IPS DF 4.7 (cell line): ENCODE measurements around the gene TGFB2.

Experiments
- DNase-seq: peaks from one replicate; pipeline ENCODE4 v3.0.0-alpha.2; 2013; ENCODE audit warnings: low spot score; ENCODE audit errors: extremely low read depth

TGFB2 gene

DNA sequence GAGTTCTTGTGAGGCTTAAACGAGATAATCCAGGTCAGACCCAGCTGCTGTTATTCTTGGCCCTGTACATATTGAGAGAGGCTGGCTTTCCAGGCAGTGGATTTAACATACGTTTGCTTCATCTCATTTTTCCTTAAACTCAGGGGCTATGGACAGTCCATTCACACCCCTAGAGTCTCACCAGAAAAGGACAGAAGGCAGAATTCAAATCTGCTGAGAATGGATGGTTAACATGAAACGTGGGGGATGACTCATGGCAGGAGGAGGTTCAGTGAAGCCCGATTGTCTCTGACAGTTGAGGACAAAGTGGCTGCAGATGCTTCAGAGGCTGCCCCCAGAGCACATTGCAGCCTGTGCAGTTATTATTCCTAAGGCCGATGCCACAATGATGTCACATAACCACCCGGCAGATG, 39.5 kb downstream of the TGFB2 start:
- no peak for DNase-seq

DNA sequence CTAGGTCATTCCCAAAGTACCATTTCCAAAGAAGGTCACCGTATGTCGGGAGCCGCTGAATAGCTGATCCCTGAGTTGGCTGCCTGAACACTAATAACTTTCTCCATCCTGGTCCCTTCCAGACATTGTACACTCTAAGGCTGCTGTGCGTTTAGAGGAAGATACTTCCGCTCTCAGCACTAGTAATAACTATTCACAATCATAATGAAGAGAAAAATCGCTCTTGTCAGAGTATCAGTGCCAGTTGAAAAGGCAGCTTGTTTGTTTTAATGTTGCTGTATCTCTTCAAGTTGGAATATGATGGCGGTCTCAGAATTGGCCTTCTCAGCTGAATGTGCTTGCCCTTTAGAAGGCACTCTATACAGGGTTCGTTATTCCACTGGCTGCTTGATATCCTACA, 43.5 kb downstream of the TGFB2 start:
- no peak for DNase-seq

DNA sequence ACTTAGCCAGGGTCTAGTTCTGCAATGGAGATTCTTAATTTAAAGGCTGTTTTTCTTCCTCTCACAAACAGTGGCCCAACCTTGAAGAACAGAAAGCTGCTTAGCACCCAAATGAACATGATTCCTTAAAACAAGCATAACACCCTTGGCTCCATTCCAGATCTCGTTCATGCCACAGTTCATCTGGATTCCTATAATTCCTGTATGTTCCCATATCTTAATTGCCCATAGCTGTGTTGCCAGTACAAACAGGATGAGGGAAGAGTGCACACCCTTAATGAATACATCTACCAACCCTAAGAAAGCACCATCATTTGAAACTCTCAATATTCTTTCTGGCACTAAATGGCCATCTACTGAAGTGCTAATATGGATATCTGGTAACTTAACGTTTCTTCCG, 45.5 kb downstream of the TGFB2 start:
- no peak for DNase-seq

DNA sequence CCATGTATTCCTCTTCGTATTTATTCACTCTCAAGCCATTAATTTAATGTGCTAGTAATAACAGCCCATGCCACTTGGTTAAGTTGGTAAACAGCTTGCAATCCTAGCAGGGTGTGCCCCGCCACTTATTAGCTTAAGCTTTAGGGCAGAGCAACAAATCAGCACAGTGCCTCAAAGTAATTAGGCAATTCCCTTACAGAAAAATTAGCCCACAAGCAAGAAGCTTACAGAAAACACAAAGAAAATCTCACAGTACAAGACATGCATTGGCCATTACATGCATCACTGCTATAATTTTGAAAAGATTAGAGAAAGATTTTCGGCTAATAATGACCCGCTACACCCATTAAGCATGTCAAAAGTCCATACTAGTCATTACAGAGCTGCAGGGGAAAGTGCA, 47.6 kb downstream of the TGFB2 start:
- no peak for DNase-seq

DNA sequence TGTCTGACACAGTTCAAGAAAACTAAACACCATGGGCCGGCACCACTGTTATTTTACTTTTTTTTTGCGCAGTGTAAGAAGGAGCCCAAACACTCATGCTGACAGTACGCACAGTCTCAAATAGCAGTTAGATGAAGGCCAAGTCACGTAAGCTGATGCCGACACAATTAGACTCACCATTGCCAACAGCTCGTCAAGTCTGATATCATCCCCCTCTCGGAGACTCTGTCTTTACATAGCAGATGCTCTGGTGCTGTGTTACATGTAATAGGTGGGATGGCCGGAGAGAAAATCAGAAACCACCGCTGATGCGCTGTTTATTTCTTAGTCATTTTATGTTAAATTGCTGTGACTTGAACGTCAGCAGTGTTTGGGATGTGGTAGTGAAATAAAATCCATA, 49.3 kb downstream of the TGFB2 start:
- no peak for DNase-seq

DNA sequence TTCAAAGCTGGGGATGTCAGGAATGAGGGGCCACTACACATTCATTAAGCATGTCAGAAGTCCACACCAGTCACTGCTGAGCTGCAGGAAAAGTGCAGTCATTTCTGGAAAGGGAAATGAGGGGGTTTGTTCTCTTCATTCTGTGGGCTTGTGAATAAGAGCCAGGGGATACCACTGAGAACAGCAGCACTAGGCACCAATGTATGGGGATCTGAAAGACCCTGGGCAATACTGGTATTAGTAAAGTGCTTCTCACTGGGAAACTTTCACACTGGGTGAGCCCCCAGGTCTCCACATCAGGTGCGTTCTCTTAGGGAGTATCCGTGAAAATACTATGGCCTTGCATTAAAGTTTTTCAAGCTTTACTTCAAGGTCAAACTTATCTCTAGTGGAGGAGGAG, 49.9 kb downstream of the TGFB2 start:
- DNase-seq, result no peak

DNA sequence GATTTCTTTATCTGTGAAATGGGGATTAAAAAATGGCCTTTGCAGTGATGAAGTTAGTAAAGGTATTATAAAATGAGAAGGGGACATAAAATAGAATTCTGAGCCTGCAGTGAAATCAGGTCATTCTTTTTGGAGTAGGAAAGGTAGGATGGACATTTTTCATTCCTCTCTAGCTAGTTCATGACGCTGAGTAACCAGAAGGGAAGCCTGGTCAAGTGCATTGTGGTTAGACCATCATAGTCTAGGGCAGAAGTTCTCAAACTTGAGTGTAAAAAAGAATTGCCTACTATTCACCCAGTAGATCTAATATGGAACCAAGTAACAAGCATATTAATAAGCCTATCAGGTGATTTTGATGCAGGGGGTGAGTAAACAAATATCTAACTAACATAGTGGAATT, 50.8 kb downstream of the TGFB2 start:
- no peak for DNase-seq

DNA sequence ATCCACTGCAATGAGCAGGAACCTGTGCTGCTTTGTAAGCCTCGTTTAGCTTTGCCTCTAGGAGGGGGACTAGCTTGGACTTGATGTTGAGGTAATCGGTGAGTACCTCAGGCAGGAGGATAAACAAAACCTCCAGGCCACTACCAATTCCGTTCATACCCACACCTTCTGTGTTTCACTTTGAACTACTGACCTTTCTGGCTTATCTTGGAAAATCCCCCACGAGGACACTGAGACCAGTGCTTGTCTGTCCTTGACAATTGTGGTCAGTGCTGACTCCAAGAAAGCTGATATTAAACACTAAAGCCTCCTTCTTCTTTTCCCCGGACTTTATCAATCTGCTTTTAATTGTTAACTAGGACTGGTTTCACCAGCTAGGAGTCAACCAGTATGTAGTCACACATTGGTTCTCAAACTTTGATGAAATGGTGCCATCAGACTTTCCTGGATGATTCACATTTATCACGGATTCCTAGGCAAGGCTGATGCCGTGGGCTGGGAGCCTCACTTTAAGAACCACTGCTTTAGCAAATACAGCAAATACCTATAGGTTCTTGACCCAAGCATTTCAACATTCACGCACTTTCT, 52.7 kb downstream of the TGFB2 start:
- no peak for DNase-seq

DNA sequence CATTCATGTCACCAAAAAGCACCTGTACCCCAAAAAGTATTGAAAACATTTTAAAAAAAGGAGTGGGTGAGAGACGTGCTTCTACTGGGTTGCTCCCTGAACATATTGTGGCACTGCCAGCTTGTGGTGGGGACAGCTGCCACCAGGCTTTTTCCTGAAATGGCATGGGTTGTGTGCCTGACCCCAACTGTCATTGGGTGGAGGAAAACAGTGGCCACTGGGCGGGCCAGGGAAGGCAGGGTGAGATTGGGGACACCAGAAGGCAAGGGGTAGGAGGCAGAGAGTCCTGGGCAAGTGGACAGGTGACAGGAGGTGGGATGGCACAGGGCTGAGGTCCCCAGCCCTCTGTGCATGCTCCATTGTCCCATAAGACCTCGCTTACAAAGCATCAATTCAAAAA, 55.5 kb downstream of the TGFB2 start:
- no peak for DNase-seq

DNA sequence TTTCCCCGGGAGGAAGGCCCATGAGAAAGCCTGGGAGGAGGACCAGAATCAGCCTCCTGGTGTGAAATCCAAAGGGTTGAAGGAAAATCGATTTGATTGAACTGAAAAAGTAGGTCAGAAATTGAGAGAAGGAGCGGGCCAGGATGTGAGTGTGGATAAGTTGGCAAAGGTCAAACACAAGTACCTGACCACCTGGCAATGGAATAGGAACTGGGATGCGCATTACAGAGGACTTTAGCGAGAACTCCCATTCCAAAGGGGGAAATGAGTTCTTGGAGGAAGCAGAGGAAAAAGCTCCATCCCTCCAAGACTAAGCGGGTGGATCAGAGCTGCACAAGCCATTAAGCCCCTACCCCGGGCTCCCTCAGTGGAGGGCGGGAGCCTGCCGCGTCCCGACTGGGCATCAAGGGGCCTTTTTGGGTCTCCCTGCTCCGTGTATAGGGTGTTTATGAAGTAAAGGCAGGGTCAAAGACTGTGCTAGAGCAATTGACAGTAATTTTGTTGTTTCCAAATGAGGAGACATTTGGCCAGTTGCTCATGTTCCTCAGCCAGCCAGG, 56.4 kb downstream of the TGFB2 start:
- DNase-seq, result no peak

DNA sequence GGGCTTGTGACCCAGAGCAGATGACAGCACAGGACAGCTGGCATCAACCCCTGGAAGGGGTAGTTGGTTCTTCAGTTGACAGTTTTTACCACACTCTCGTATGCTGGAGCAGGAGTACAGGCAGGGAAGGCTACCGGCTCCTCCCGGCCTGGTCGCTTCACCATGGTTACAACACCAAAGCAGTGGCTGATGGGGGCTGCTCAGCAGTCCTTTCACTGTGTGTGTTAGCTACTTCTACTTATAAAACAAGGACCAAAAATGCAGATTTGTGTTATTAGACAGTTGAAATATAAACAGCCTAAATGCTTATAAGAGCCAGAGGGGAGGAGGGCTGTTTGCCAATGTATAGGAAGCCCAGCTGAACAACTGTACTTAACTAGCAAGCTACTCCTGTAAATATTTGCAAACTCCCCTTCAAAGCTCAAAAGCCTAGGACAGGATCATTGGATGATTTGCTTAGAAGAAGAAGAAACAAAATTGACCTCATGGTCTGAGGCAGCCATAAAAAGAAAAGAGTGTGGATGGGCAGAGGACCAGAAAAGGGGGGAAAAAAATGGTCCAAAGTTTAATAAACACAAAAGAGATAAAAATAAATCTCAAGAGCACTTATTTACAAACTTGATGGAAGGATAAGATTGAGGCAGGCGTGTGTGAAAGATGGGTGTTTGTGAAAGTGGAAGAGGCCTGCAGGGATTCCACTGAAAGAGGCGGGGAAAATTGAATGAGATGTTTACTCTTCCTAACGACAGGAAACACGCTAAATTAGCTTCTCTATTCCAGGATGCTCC, 57.1 kb downstream of the TGFB2 start:
- no peak for DNase-seq

DNA sequence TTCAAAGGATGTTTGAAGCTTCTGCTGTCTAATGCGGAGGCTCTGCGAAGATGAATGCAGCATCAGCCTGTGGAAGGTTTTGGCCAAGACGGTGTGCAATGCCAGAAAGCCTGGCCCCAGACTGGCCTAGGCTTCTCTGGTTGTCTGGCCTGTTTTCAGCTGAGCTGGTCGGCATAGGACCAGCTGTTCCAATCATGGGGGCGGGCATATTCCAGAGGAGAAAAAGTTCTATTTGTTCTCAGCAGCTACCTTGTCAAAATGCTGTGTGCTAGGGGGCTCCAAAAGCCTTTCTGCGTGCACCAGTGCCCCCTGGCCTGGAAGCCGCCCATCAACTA, 57.6 kb downstream of the TGFB2 start:
- no peak for DNase-seq

DNA sequence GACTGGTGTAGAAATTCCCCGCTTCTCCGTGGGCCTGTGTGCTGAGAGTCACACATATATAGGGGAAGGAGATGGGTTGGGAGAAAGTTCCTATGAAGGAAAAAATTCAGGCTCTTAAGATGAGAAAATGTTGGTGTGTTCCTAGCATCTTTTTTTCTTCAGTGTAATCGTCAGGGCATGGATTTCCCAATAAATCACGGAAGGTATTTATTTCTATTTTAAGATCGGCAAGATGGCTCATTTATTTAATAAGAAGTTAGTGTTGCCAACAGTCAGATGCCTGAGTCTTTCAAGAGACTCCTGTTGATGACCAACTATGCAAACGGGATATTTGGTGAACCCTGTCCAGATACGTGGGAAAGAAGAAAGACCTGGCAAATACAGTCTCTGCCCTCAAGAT, 58.2 kb downstream of the TGFB2 start:
- no peak for DNase-seq

DNA sequence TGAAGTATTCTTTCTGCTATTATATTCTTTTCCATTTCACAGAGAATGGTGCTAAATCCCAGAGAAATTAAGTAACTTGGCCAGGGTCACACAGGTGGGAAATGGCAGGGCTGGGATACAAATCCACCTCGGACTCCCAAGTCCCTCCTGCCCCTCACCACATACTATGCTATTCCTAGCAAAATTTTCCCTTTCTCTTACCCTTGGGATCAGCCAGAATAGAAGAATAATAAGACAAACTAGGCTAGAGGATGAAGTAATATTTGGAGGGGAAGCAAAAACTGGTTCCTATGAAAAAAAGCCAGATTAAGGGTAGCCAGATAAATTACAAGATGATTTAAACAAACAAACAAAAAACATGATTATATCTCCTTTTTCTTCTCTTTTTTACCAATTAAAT, 62.5 kb downstream of the TGFB2 start:
- DNase-seq, result no peak

DNA sequence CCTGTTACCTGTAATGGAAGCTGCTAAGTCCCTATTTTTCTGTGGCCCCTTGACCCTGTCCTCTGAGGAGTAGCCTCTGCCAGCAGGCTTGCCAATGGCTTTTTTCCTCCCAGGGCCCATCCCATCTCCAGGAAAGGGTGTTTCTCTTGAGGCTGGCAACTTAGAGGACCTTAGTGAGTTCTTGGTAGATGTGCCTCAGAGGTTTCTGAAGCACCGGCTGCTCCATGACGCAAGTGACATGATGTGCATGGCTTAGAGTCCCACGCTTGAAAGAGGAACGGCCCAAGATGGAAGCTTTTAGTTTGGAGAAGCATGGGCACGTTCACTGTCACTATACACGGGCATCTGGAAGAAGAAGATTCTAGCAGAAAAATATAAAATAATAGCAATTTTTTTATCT, 63.0 kb downstream of the TGFB2 start:
- DNase-seq, result no peak

DNA sequence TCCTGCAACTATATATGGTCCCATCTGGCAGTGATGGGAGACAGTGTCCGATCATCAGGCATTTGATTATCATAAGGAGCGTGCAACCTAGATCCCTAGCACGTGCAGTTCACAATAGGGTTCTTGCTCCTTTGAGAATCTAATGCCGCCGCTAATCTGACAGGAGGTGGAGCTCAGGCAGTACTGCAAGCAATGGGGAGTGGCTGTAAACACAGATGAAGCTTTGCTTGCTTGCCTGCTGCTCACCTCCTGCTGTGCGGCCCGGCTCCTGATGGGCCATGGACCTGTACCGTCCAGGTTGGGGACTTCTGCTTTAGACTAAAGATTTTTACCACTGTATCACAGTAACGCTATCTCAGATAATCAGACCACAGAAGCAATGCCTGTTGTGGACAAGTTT, 63.8 kb downstream of the TGFB2 start:
- DNase-seq, result no peak

DNA sequence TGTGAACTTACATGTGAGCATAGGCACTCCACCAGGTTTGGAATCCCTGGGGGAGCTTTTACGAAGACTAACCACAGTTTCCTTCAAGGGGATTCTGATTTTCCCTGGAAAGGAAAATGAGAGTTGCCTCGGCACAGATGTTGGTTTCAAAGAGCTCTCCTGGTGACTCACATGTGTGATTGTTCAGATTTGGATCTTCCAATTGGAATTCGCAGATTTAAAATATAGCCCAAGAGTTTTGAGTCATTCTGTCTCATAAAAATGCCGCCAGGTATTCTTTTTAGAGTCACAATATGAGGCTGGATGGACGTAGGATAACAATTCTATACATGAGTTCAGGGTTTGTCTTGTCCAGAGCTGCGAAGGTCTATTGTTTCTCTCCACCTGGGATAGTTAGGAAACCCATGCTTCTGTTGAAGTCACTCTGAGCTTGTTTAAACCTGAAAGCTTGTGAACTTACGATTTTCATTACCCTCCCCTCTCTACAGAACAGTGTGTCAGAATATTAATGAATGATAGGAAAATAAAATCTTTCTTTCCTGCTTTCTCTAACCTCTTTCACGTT, 64.9 kb downstream of the TGFB2 start:
- DNase-seq, result no peak

DNA sequence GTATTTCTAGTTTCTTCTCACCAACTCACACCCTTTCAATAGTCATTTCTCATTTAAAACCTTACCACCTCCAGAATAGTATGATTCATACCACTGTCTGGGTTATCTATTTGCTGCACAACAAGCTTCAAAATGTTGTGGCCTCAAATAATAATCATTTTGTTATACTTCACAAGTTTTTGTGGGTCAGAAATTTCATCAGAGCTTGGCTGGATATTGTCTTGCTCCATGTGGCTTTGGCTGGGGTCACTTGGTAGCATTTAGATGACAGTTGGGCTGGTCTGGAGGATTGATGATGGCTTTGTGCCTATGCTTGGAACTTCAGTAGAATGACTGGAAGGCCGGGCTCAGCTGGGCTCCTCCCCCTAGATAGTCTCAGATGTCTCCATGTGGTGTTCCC, 66.0 kb downstream of the TGFB2 start:
- DNase-seq, result no peak

DNA sequence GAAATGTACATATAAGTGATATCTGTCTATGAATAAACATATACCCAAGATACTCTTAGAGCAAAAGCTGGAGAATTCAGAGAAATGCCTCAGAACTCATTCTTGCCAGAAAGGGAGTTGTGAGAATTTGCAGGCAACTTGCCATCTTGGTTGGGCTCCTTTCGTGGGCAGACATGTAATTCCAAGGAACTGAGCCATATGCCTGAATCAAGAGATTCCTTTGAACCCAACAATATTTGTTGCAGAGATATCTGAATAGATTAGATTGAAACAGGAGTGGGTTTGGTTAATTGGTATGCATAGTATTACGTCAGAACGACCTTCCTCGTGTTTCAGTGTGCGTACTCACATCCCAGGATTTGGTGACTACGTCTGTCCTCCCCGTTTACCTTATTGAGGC, 67.0 kb downstream of the TGFB2 start:
- no peak for DNase-seq

DNA sequence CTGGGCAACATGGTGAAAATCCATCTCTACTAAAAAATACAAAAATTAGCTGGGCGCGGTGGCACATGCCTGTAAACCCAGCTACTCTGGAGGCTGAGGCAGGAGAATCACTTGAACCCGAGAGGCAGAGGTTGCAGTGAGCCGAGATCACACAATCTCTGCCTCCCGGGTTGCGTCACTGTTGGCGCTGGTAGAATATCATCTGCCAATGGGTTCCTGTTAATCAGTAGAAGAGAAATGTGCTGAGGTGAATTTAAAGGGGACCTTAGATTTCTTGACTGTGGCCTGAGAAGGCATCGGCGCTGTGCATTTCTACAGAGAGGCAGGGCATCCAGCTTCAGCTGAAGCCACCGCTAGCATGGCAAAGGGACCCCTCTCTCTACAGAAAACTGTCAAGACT, 68.0 kb downstream of the TGFB2 start:
- DNase-seq, result no peak

DNA sequence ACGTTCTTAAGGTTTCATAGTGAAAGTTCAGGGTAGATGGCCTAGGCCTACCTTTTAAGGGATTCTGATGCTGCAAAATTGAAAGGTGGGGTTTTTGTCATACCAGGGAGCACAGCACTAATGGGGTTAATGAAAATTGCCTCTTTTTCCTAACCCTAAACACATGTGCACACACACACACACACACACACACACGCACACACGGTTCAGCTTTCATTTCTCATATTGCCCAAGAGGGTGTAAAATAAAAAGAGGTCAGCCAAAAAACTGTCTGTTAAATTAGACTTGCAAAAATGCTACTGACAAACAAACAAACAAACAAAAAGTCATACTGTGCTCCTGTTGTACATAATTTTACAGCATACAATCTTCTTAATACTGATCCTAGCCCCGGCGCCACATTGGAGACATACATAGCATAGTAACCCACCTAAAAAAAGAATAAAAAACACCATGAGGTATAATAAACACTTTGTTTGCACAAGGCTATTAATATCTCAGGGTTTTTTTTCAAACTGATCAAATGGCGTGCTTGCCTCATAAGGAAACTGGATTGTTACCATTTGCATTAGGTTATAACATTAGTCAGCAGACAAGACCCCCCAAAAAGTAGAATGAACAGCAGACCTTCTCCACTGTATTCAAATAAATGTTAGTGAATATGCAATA, 69.1 kb downstream of the TGFB2 start:
- no peak for DNase-seq

DNA sequence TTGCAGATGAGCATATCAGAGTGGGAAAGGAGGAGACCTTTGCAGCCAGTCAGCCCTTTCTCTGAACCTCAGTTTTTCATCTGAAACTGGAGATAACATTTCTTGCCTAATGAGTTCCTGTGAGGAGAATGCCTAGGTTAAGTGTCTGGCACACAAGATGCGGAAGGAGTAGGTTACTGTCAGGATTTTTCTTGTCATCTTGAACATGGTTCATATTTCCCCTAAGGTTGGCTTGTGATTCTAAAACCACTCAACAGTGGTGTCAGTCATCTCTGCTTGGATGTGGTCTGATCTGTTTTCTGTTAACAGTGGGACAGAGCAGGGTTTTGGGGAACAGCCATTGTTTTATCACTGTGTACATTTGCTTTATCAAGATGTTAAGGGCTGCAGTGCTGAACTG, 70.6 kb downstream of the TGFB2 start:
- no peak for DNase-seq
